Endothelial cell of umbilical vein (primary cell): Measurements from ENCODE around the gene ATXN7. TPM values are rescaled to one million over a fixed set of nuclear protein-coding genes. Genes with fewer than 3 reads are reported as not detected.

ENCODE experiments used
- BruUV-seq: library from RNA; stranded (reverse); fragments of 400-500 nt; replicated peaks from 2 replicates; lab custom pipeline; 2021; lab: Mats Ljungman, UMichigan
- CTCF ChIA-PET: fragments of 300-600, 350-600 bp; sonication (Branson Sonifier 250); formaldehyde crosslinking; loops from one replicate; lab custom pipeline; 2021; ENCODE audit warnings: antibody characterized with exemption, inconsistent platforms; lab: Charles Lee
- POLR2A ChIA-PET: fragments of 300-600, 350-600 bp; sonication (Branson Sonifier 250); formaldehyde crosslinking; loops from one replicate; lab custom pipeline; 2021; ENCODE audit warnings: antibody characterized with exemption, inconsistent platforms; lab: Charles Lee
- DNase-seq: peaks from one replicate; pipeline ENCODE4 v3.0.0-alpha.2; 2011; ENCODE audit warnings: low read depth, low spot score
- FAIRE-seq: peaks from 2 replicates; lab custom pipeline; 2011; peaks lifted over from hg19 to GRCh38; lab: Jason Lieb, UNC
- H2AFZ ChIP-seq: 2 replicates; pipeline ENCODE4 v1.6.0; 2012; ENCODE audit warnings: low read depth, low read length, control low read depth, inconsistent platforms
- H3K27ac ChIP-seq: 2 replicates; pipeline ENCODE4 v1.5.1; 2011; ENCODE audit warnings: low read depth, mild to moderate bottlenecking, control low read depth, low read length, moderate library complexity; ENCODE audit not compliant: insufficient read depth
- H3K27me3 ChIP-seq, 2 experiments: 2 replicates each; pipeline versions ENCODE4 v1.6.0 to v1.6.1; 2011; ENCODE audit warnings: low read length in 2 of 2, mixed read lengths in 1 of 2; ENCODE audit not compliant: control insufficient read depth in 2 of 2, insufficient read depth in 2 of 2
- H3K36me3 ChIP-seq, 2 experiments: 2 replicates in 1 of 2; 3 replicates in 1 of 2; pipeline ENCODE4 v1.5.1; 2011; ENCODE audit warnings: low read length in 2 of 2, mild to moderate bottlenecking in 1 of 2, moderate library complexity in 1 of 2; ENCODE audit not compliant: control insufficient read depth in 2 of 2, insufficient read depth in 2 of 2; ENCODE audit errors: extremely low read depth in 1 of 2
- H3K4me1 ChIP-seq: 3 replicates; pipeline ENCODE4 v1.5.1; 2011; ENCODE audit warnings: mild to moderate bottlenecking, low read length; ENCODE audit not compliant: control insufficient read depth, insufficient read depth; ENCODE audit errors: extremely low read depth
- H3K4me2 ChIP-seq: 2 replicates; pipeline ENCODE4 v1.6.1; 2011; ENCODE audit warnings: low read length, control low read depth, mixed read lengths; ENCODE audit not compliant: insufficient read depth
- H3K4me3 ChIP-seq, 3 experiments: fragments of 200-600 bp in 1 of 3; sonication (generic), shearing (Covaris generic) in 1 of 3; replicated peaks in 1 of 3; 2 replicates each; pipeline ENCODE4 v1.5.1; 2011 to 2016; ENCODE audit warnings: control low read depth in 3 of 3, low read length in 3 of 3, mild to moderate bottlenecking in 2 of 3, inconsistent platforms in 1 of 3, low read depth in 1 of 3, moderate library complexity in 1 of 3; ENCODE audit not compliant: insufficient read depth in 1 of 3
- H3K79me2 ChIP-seq: 2 replicates; pipeline ENCODE4 v1.6.0; 2012; ENCODE audit warnings: low read length, inconsistent platforms; ENCODE audit not compliant: control insufficient read depth, insufficient read depth
- H3K9ac ChIP-seq: replicated peaks from 2 replicates; pipeline ENCODE3; 2011; ENCODE audit warnings: low read length, control low read depth; ENCODE audit not compliant: insufficient read depth; ENCODE audit errors: extremely low read depth
- H3K9me1 ChIP-seq: replicated peaks from 3 replicates; pipeline ENCODE4 v1.6.0; 2011; ENCODE audit warnings: mild to moderate bottlenecking, low read length; ENCODE audit not compliant: control insufficient read depth, insufficient read depth; ENCODE audit errors: extremely low read depth
- H3K9me3 ChIP-seq: replicated peaks from 2 replicates; pipeline ENCODE4 v1.5.1; 2012; ENCODE audit warnings: low read length, inconsistent platforms; ENCODE audit not compliant: control insufficient read depth, insufficient read depth
- H4K20me1 ChIP-seq: replicated peaks from 2 replicates; pipeline ENCODE3; 2011; ENCODE audit warnings: mild to moderate bottlenecking, low read length; ENCODE audit not compliant: control insufficient read depth, insufficient read depth; ENCODE audit errors: extremely low read depth
- CTCF ChIP-seq, 2 donors: IDR thresholded peaks; 1 replicate in 1 of 2; 2 replicates in 1 of 2; pipeline ENCODE4 v1.5.1; 2011; ENCODE audit warnings: low read length in 2 of 2, mild to moderate bottlenecking in 2 of 2, moderate library complexity in 2 of 2, control low read depth in 1 of 2, inconsistent platforms in 1 of 2, low read depth in 1 of 2; ENCODE audit not compliant: insufficient read depth in 1 of 2; ENCODE audit errors: extremely low read depth in 1 of 2
- EZH2 ChIP-seq: IDR thresholded peaks from 2 replicates; pipeline ENCODE4 v1.6.1; 2012; ENCODE audit warnings: borderline replicate concordance, low read depth, mild to moderate bottlenecking, moderate library complexity, low read length, inconsistent platforms; ENCODE audit not compliant: severe bottlenecking
- FOS ChIP-seq: IDR thresholded peaks from 2 replicates; pipeline ENCODE4 v1.6.1; 2011; ENCODE audit warnings: mild to moderate bottlenecking, low read length, moderate library complexity, borderline replicate concordance; ENCODE audit not compliant: insufficient read depth
- GATA2 ChIP-seq: IDR thresholded peaks from 2 replicates; pipeline ENCODE4 v1.7.0; 2011; ENCODE audit warnings: low read depth, mild to moderate bottlenecking, moderate library complexity, mixed read lengths, low read length; ENCODE audit not compliant: insufficient read length, insufficient read depth
- JUN ChIP-seq: IDR thresholded peaks from 2 replicates; pipeline ENCODE4 v1.6.1; 2011; ENCODE audit warnings: borderline replicate concordance, low read depth; ENCODE audit not compliant: insufficient read length, insufficient read depth
- MAX ChIP-seq: IDR thresholded peaks from 2 replicates; pipeline ENCODE4 v1.6.1; 2011; ENCODE audit not compliant: insufficient read depth, insufficient read length
- MYC ChIP-seq: IDR thresholded peaks from one replicate; pipeline ENCODE4 v1.6.1; 2011; ENCODE audit warnings: mild to moderate bottlenecking, low read depth, low read length
- POLR2A ChIP-seq: IDR thresholded peaks from 2 replicates; pipeline ENCODE4 v1.6.1; 2012; ENCODE audit warnings: low read depth, mild to moderate bottlenecking, control low read depth, low read length
- POLR2AphosphoS5 ChIP-seq: IDR thresholded peaks from 2 replicates; pipeline ENCODE4 v1.6.1; 2012; ENCODE audit warnings: low read depth, mild to moderate bottlenecking, control low read depth, low read length, moderate library complexity; ENCODE audit not compliant: insufficient read depth
- dilution Hi-C: fragments of 300-500 bp; cut with MboI; formaldehyde crosslinking; loops from one replicate; pipeline ENCODE4 v1.15.0; 2019; ENCODE audit warnings: low sequenced_read_pairs; ENCODE audit not compliant: extremely low pct_ligation_motif_present
- intact Hi-C: fragments of 100-400 bp; cut with micrococcal nuclease; formaldehyde crosslinking; loops from one replicate; pipeline ENCODE4 v1.10.0; 2022
- polyA plus RNA-seq, 4 experiments: library from polyadenylated mRNA; depleted of rRNA in 3 of 4; stranded (reverse) in 3 of 4; unstranded in 1 of 4; fragments of >200 nt; gene quantifications; 2 replicates each; pipeline versions ENCODE4 v1.2.1 to v1.2.3, GENCODE V29; 2011 to 2012; ENCODE audit warnings: missing spikeins in 1 of 4
- total RNA-seq: library from RNA; stranded (reverse); gene quantifications from 2 replicates; pipeline ENCODE4 v1.2.3, GENCODE V29; 2021

Gene ATXN7
- total and polyA plus RNA-seq, 2 donors (not counting 3 experiments of a cell fraction or from before 2014, with no cell fraction given): 21.2 to 34.7 TPM

- Histone ChIP-seq H3K27ac (no peak overlapping the region), H3K4me1 (peaks cover 24% of the 10 kb centered on the region), H3K9me3 (no peaks in the 10 kb centered on the region), H3K9ac (no peak overlapping the region), H3K4me3 (no peak overlapping the region), H3K36me3 (no peaks in the 10 kb centered on the region), H4K20me1 (no peaks in the 10 kb centered on the region), H2AFZ (no peak overlapping the region), H3K4me2 (no peak overlapping the region), H3K9me1 (no peaks in the 10 kb centered on the region), H3K79me2 (peaks cover 77% of the 10 kb centered on the region), H3K27me3 (no peaks in the 10 kb centered on the region)
- ChIA-PET POLR2A (no interaction called here), CTCF (no interaction called here)
- no peak for FAIRE-seq
- no peak for TF ChIP-seq GATA2
- no peak for TF ChIP-seq EZH2
- TF ChIP-seq FOS: no peak
- TF ChIP-seq CTCF (IDR thresholded peaks at IDR 0.05; ENCODE audit: extremely low read depth in 1 of 2, insufficient read depth in 1 of 2, low read depth in 1 of 2, low read length in 2 of 2): no peak
- no peak for TF ChIP-seq MYC
- TF ChIP-seq MAX: no peak
- no peak for TF ChIP-seq JUN
- no peak for TF ChIP-seq POLR2A
- TF ChIP-seq POLR2AphosphoS5: no peak
- intact Hi-C loops (loop anchor here (5.0 kb wide), 1 partner anchor 101 kb away; no protein-coding TSS in a partner anchor), dilution Hi-C loops (no loop called here)
- no peak for DNase-seq
- BruUV-seq: no TSS peak
These were observed 2.4 kb upstream of the ATXN7 start for GRCh38 chr3:63861306-63861705.
